Stimulated activated CD4-positive, alpha-beta T cell treated with anti-CD3 and anti-CD28 coated beads, Interleukin-1b, Interleukin-23, amount 100 ng/mL, for 48 hours (primary cell): ENCODE measurements around the gene IFNG.
"Not testable (repeated sequence)": the region's sequence is repeated elsewhere in the genome, so short reads cannot be mapped to it uniquely, and the experiment has no call there.

Source experiments
- DNase-seq: peaks from one replicate; pipeline ENCODE4 v3.0.0-alpha.2; 2020

IFNG gene

GRCh38 chr12:68159681-68160304, at the start of gene IFNG:
TSS of gene IFNG (minus strand) at chr12:68159740. CDS start at chr12:68159615, 125 bp downstream.
- no peak for DNase-seq

GRCh38 chr12:68209048-68209728, 49.6 kb upstream of the IFNG start:
- DNase-seq, result not testable (repeated sequence)

GRCh38 chr12:68207276-68207675, 47.7 kb upstream of the IFNG start:
- DNase-seq, result no peak

GRCh38 chr12:68206446-68206845, 46.9 kb upstream of the IFNG start:
- no peak for DNase-seq

GRCh38 chr12:68203460-68203875, 43.9 kb upstream of the IFNG start:
- no peak for DNase-seq

- no peak for DNase-seq
Measured at GRCh38 chr12:68200854-68201253, 41.3 kb upstream of the IFNG start.

- DNase-seq, result no peak
Measured at GRCh38 chr12:68199127-68199526, 39.6 kb upstream of the IFNG start.

- no peak for DNase-seq
Measured at GRCh38 chr12:68198507-68199086, 39.1 kb upstream of the IFNG start.

GRCh38 chr12:68190301-68190700, 30.8 kb upstream of the IFNG start:
- DNase-seq, result no peak

GRCh38 chr12:68189821-68190242, 30.3 kb upstream of the IFNG start:
- DNase-seq, result peak; percentile 40

- DNase-seq, result no peak
Measured at GRCh38 chr12:68185598-68185997, 26.1 kb upstream of the IFNG start.

GRCh38 chr12:68180792-68181744, 21.5 kb upstream of the IFNG start:
- DNase-seq, result peak; percentile 40

GRCh38 chr12:68178774-68179439, 19.4 kb upstream of the IFNG start:
- DNase-seq, result no peak

GRCh38 chr12:68178184-68178583, 18.6 kb upstream of the IFNG start:
- no peak for DNase-seq

- no peak for DNase-seq
Measured at GRCh38 chr12:68177562-68177961, 18.0 kb upstream of the IFNG start.

GRCh38 chr12:68176257-68176656, 16.7 kb upstream of the IFNG start:
- DNase-seq, result no peak

- peak; percentile 58 for DNase-seq
Measured at GRCh38 chr12:68175557-68176061, 16.1 kb upstream of the IFNG start.

GRCh38 chr12:68174761-68175160, 15.2 kb upstream of the IFNG start:
- DNase-seq, result not testable (repeated sequence)

- no peak for DNase-seq
Measured at GRCh38 chr12:68173792-68174191, 14.3 kb upstream of the IFNG start.

GRCh38 chr12:68170726-68171125, 11.2 kb upstream of the IFNG start:
- DNase-seq, result no peak

- DNase-seq, result no peak
Measured at GRCh38 chr12:68169213-68169889, 9.8 kb upstream of the IFNG start.
